A549 (cell line): ENCODE data around the gene HDGF. TPM values are rescaled to one million over a fixed set of nuclear protein-coding genes. Genes with fewer than 3 reads are reported as not detected.

Experiments
- ATAC-seq, 2 experiments: fragments of 200-7000 bp in 1 of 2; fragments of >200 bp in 1 of 2; cut with Nextera tagmentation in 1 of 2; cut with Tn5 transposase in 1 of 2; 3 replicates each; pipeline versions ENCODE4 v1.8.0 to v1.9.1; 2018 to 2020; ENCODE audit warnings: mild to moderate bottlenecking in 1 of 2, moderate library complexity in 1 of 2
- CTCF ChIA-PET: fragments of 300-600 bp; sonication (Branson Sonifier 250); formaldehyde crosslinking; extraction: SDS; loops from one replicate; lab custom pipeline; 2021; ENCODE audit warnings: antibody characterized with exemption, inconsistent platforms; lab: Yijun Ruan, JAX
- POLR2A ChIA-PET: fragments of 350-600 bp; formaldehyde crosslinking; extraction: SDS; loops from one replicate; lab custom pipeline; 2021; ENCODE audit warnings: antibody characterized with exemption, inconsistent platforms; lab: Yijun Ruan, JAX
- DNase-seq, 2 experiments: peaks; one replicate each; pipeline versions ENCODE4 v3.0.0 to v3.0.0-alpha.2; 2011 to 2016; ENCODE audit warnings: low read depth in 1 of 2, low spot score in 1 of 2
- FAIRE-seq: peaks from 2 replicates; lab custom pipeline; 2011; peaks lifted over from hg19 to GRCh38; lab: Jason Lieb, UNC
- H3K27ac ChIP-seq, 2 experiments: fragments of >200 bp; sonication (Bioruptor Twin); formaldehyde crosslinking; 3 replicates each; pipeline ENCODE4 v1.5.1; 2016 to 2017
- H3K4me1 ChIP-seq: fragments of >200 bp; sonication (Bioruptor Twin); formaldehyde crosslinking; 3 replicates; pipeline ENCODE4 v1.6.1; 2016
- H3K4me2 ChIP-seq: fragments of >200 bp; sonication (Bioruptor Twin); formaldehyde crosslinking; 3 replicates; pipeline ENCODE4 v1.6.1; 2016
- H3K4me3 ChIP-seq: fragments of >200 bp; sonication (Bioruptor Twin); formaldehyde crosslinking; 3 replicates; pipeline ENCODE4 v1.5.1; 2016
- H3K9me3 ChIP-seq: fragments of >200 bp; sonication (Bioruptor Twin); formaldehyde crosslinking; 3 replicates; pipeline ENCODE4 v1.6.1; 2016
- CBX2 ChIP-seq: fragments of 200-600 bp; sonication (generic); IDR thresholded peaks from 2 replicates; pipeline ENCODE4 v1.6.1; 2016; ENCODE audit warnings: low read depth, mild to moderate bottlenecking, borderline replicate concordance
- CEBPB ChIP-seq, 2 experiments: fragments of >200 bp in 1 of 2; sonication (Bioruptor Twin) in 1 of 2; formaldehyde crosslinking in 1 of 2; IDR thresholded peaks; 2 replicates each; pipeline ENCODE4 v1.6.1; 2012 to 2016
- CHD2 ChIP-seq: fragments of 150-350 bp; IDR thresholded peaks from 2 replicates; pipeline ENCODE4 v1.6.1; 2014; ENCODE audit warnings: low read length; ENCODE audit not compliant: partially characterized antibody
- EP300 ChIP-seq, 2 experiments: fragments of >200 bp; sonication (Bioruptor Twin); formaldehyde crosslinking; IDR thresholded peaks; 2 replicates in 1 of 2; 3 replicates in 1 of 2; pipeline ENCODE4 v1.6.1; 2016 to 2017
- FOSB ChIP-seq: fragments of 250-450 bp; sonication (Bioruptor Pico); IDR thresholded peaks from 2 replicates; pipeline ENCODE4 v1.5.0; 2020; ENCODE audit warnings: mild to moderate bottlenecking, moderate library complexity
- FOXS1 ChIP-seq: fragments of 250-450 bp; sonication (Bioruptor Pico); IDR thresholded peaks from 2 replicates; pipeline ENCODE4 v1.5.0; 2020; ENCODE audit warnings: mild to moderate bottlenecking, moderate library complexity
- GATA3 ChIP-seq: IDR thresholded peaks from 2 replicates; pipeline ENCODE4 v1.6.1; 2012; ENCODE audit warnings: borderline replicate concordance
- HDAC2 ChIP-seq: fragments of 200-600 bp; sonication (generic); IDR thresholded peaks from 2 replicates; pipeline ENCODE4 v1.6.1; 2016
- HEYL ChIP-seq: fragments of 250-450 bp; sonication (Bioruptor Pico); IDR thresholded peaks from 2 replicates; pipeline ENCODE4 v1.8.0; 2021; ENCODE audit warnings: mild to moderate bottlenecking, moderate library complexity
- HOXA7 ChIP-seq: fragments of 250-450 bp; sonication (Bioruptor Pico); IDR thresholded peaks from 2 replicates; pipeline ENCODE4 v1.5.0; 2020; ENCODE audit warnings: mild to moderate bottlenecking, moderate library complexity
- HOXB13 ChIP-seq: fragments of 250-450 bp; sonication (Bioruptor Pico); IDR thresholded peaks from 2 replicates; pipeline ENCODE4 v1.5.0; 2020; ENCODE audit warnings: low read depth, mild to moderate bottlenecking, moderate library complexity
- HOXB5 ChIP-seq: fragments of 250-450 bp; sonication (Bioruptor Pico); IDR thresholded peaks from 2 replicates; pipeline ENCODE4 v1.5.0; 2020; ENCODE audit warnings: mild to moderate bottlenecking, moderate library complexity
- JUN ChIP-seq, 2 experiments: fragments of >200 bp; sonication (Bioruptor Twin); formaldehyde crosslinking; IDR thresholded peaks; 2 replicates in 1 of 2; 3 replicates in 1 of 2; pipeline ENCODE4 v1.6.1; 2016 to 2017
- JUNB ChIP-seq: fragments of >200 bp; sonication (Bioruptor Twin); formaldehyde crosslinking; IDR thresholded peaks from 2 replicates; pipeline ENCODE4 v1.6.1; 2016
- KDM5A ChIP-seq: fragments of 200-600 bp; sonication (generic); IDR thresholded peaks from 2 replicates; pipeline ENCODE4 v1.6.1; 2016; ENCODE audit warnings: antibody characterized with exemption, mild to moderate bottlenecking
- MAFK ChIP-seq: fragments of 450-650 bp; IDR thresholded peaks from 2 replicates; pipeline ENCODE4 v1.6.1; 2014; ENCODE audit not compliant: partially characterized antibody
- MAZ ChIP-seq: fragments of 150-350 bp; IDR thresholded peaks from 2 replicates; pipeline ENCODE4 v1.6.1; 2014; ENCODE audit warnings: antibody characterized with exemption, low read depth, low read length, borderline replicate concordance
- PHF8 ChIP-seq: fragments of 200-600 bp; sonication (generic); IDR thresholded peaks from 2 replicates; pipeline ENCODE4 v1.6.1; 2016; ENCODE audit warnings: low read depth, mild to moderate bottlenecking, antibody characterized with exemption, moderate library complexity, borderline replicate concordance
- POLR2A ChIP-seq: IDR thresholded peaks from 2 replicates; pipeline ENCODE4 v1.6.1; 2012; ENCODE audit warnings: mild to moderate bottlenecking, low read length
- POLR2AphosphoS2 ChIP-seq: conservative IDR thresholded peaks from 2 replicates; pipeline ENCODE4 v1.6.1; 2012; ENCODE audit warnings: low read length, improper control_type of control experiment, inconsistent platforms
- RCOR1 ChIP-seq: fragments of 150-350 bp; IDR thresholded peaks from 2 replicates; pipeline ENCODE4 v1.6.1; 2014; ENCODE audit warnings: antibody characterized with exemption, low read length, low read depth
- RFX5 ChIP-seq: fragments of 450-650 bp; IDR thresholded peaks from 2 replicates; pipeline ENCODE4 v1.7.1; 2014; ENCODE audit warnings: antibody characterized with exemption, mild to moderate bottlenecking, moderate library complexity
- RNF2 ChIP-seq: fragments of 200-600 bp; sonication (generic); IDR thresholded peaks from 2 replicates; pipeline ENCODE4 v1.6.1; 2016; ENCODE audit warnings: low read depth, mild to moderate bottlenecking, antibody characterized with exemption, moderate library complexity, borderline replicate concordance
- SMC3 ChIP-seq: fragments of >200 bp; sonication (Bioruptor Twin); formaldehyde crosslinking; IDR thresholded peaks from 3 replicates; pipeline ENCODE4 v1.6.1; 2018; ENCODE audit warnings: inconsistent platforms
- TP53 ChIP-seq: fragments of 250-450 bp; sonication (Bioruptor Pico); IDR thresholded peaks from 2 replicates; pipeline ENCODE4 v1.5.0; 2021; ENCODE audit warnings: mild to moderate bottlenecking, moderate library complexity
- ZC3H11A ChIP-seq: fragments of 450-650 bp; IDR thresholded peaks from 2 replicates; pipeline ENCODE4 v1.6.1; 2014; ENCODE audit warnings: antibody characterized with exemption, mild to moderate bottlenecking
- ZSCAN20 ChIP-seq: fragments of 250-450 bp; sonication (Bioruptor Pico); IDR thresholded peaks from 2 replicates; pipeline ENCODE4 v1.8.0; 2022; ENCODE audit warnings: mild to moderate bottlenecking, moderate library complexity
- WGBS: methylation state at CpG from one replicate; pipeline ENCODE4 v1.1.6; 2017; ENCODE audit errors: missing lambda C conversion rate; 5-methylcytosine and 5-hydroxymethylcytosine counted together
- polyA plus RNA-seq, 4 experiments: library from polyadenylated mRNA; depleted of rRNA in 3 of 4; stranded (reverse); fragments of >200 nt; fragmentation: RNase III in 1 of 4; extraction: RNeasy Plus Mini Kit Qiagen cat#74134 plus additional on column Dnase treatment in 1 of 4; gene quantifications; 2 replicates in 3 of 4; 3 replicates in 1 of 4; pipeline ENCODE4 v1.2.3, GENCODE V29; 2011 to 2017
- TF ChIP-seq, protein P1 (sequence below): fragments of 450-650 bp; IDR thresholded peaks from 2 replicates; pipeline ENCODE4 v1.6.1; 2014; ENCODE audit warnings: antibody characterized with exemption
- TF ChIP-seq, protein P2 (sequence below): IDR thresholded peaks from 2 replicates; pipeline ENCODE4 v1.6.1; 2012
- TF ChIP-seq, protein P3 (sequence below): fragments of >200 bp; sonication (Bioruptor Twin); formaldehyde crosslinking; IDR thresholded peaks from 3 replicates; pipeline ENCODE4 v1.5.1; 2016

HDGF gene
- polyA plus RNA-seq, 2 of the 4 experiments (the other 2 are of a cell fraction): 299 to 428 TPM

DNA sequence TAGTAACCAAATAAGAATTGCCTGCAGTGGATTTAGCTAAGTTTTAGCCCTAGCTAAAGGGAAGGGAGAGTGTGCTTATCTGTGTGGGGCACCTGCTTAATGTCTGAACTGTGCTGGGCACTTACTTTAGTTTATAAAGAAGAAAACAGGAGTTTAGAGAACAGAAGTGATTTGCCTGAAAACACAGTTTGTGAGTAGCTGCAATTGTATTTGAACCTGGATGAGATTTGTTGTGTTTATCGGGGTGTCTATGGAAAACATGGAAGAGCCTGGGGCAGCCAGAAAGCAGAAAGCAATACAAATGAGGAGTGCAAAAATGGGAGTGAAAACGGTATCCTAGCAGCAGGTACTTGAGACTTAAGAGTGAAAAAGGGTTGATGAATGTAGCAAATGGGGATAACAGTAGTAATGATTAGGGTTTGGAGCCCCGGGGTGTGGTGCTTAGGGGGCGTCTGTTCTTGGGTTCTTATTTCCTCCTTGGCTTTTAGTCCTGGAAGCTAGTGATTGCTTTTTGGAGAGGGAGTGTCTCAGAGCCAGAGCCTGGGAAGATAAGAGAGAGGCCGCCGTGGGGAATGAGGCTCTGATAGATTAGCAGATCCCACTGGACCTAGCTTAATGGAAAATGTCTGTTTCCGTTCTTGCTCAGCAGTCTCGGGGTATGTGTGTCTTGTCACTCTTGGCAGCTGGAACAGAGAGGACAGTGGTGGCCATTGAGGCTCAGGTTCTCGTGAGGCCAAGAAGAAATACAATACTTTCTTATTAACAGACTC is 21.4 kb upstream of the HDGF start:
- Histone ChIP-seq H3K27ac (no peak overlapping the region), H3K4me3 (no peak overlapping the region), H3K9me3 (no peaks in the 10 kb centered on the region), H3K4me1 (peaks cover 19% of the 10 kb centered on the region), H3K4me2 (no peak overlapping the region)
- DNase-seq (no peak), FAIRE-seq (no peak), ATAC-seq (no peak)
- 83% methylated on average over 9 of the region's 9 CpGs for WGBS
- ChIA-PET POLR2A (no interaction called here), CTCF (interaction anchor here (0.6 to 13.3 kb wide), 13 partner anchors 8 to 155 kb away, joined by 3 to 130 read pairs (median 5); partner anchors contain the start of genes HDGF, INSRR, ISG20L2 and METTL25B)
- TF ChIP-seq JUN (IDR thresholded peaks at IDR 0.05) (no peak), KDM5A (no peak), HOXB5 (CRISPR knock-in tag) (no peak), MAFK (no peak)

DNA sequence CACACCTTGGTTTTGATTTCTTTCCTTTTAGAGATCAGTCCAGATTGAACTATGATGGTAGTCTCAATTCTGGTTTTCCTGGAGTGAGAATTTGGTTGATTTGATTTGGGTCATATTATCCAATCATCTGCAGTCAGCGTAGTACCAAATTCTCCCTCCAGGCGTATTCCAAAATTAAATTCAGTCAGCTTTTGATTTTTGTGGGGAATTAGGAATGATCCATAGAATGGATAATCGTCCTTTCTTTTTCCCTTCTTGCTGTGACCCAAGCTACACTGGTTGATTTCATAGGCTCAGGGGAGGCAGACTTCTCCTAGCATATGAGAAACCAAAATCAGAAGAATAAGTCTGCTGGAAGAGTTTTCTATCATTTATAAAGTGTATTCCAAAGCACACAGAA is 20.7 kb upstream of the HDGF start:
- peaks cover 19% of the 10 kb centered on the region for H3K4me1 ChIP-seq
- H3K9me3 ChIP-seq: no peaks in the 10 kb centered on the region
- H3K4me2 ChIP-seq: no peak overlapping the region
- ATAC-seq (no peak), FAIRE-seq (no peak), DNase-seq (no peak)
- CTCF ChIA-PET: interaction anchor here (0.6 to 13.3 kb wide), 13 partner anchors 9 to 156 kb away, joined by 3 to 130 read pairs (median 5); partner anchors contain the start of genes HDGF, INSRR, ISG20L2 and METTL25B
- H3K27ac ChIP-seq: no peak overlapping the region
- TF ChIP-seq HDAC2 (no peak), GATA3 (no peak), ZSCAN20 (CRISPR knock-in tag) (no peak), TP53 (no peak), POLR2A (no peak), MAZ (no peak), SMC3 (no peak), MAFK (no peak), HEYL (CRISPR knock-in tag) (no peak), RNF2 (no peak), RFX5 (no peak), FOXS1 (no peak), HOXA7 (no peak), KDM5A (no peak)
- TF ChIP-seq, protein P1, sequence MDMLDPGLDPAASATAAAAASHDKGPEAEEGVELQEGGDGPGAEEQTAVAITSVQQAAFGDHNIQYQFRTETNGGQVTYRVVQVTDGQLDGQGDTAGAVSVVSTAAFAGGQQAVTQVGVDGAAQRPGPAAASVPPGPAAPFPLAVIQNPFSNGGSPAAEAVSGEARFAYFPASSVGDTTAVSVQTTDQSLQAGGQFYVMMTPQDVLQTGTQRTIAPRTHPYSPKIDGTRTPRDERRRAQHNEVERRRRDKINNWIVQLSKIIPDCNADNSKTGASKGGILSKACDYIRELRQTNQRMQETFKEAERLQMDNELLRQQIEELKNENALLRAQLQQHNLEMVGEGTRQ: no peak
- TF ChIP-seq, protein P2, sequence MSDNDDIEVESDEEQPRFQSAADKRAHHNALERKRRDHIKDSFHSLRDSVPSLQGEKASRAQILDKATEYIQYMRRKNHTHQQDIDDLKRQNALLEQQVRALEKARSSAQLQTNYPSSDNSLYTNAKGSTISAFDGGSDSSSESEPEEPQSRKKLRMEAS: no peak
- H3K4me3 ChIP-seq: no peak overlapping the region
- 85% methylated on average over 3 of the region's 3 CpGs for WGBS
- POLR2A ChIA-PET: no interaction called here

DNA sequence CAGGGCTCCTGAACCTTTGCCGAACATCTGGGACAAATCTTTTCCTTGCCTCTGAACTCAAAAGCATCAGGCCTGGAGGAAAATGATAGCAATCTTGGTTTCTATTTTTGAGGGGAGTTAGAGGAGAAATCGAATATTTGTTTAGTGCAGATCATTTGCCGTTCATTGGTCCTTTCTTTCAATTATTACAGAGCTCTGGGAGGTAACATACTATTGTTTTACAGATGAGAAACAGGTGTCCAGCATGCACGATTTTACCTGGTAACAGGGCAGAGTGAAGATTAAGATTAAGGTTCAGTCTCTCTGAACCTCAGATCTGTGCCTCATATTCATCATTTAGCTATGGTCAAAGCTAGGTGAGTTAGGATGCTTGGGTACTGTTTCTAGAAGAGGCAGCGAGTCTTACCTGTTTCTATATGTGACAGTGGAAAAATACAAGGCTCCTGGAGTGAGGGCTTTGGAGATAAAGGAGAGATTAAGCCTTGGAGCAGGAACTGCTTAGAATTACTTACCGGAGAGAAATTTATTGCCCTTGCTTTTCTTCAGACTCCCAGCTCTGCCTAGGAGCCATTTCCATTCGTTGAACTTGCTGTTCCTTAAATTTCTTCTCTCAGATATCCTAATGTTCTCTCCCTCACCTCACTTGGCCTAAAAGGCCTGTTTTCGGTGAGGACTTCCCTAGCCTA is 17.3 kb upstream of the HDGF start:
- H3K27ac ChIP-seq: peak overlapping the region; percentile 91 to 94

More for the DNA sequence above, 17.3 kb upstream of the HDGF start:
- Histone ChIP-seq H3K4me1 (peaks cover 24% of the 10 kb centered on the region), H3K9me3 (no peaks in the 10 kb centered on the region), H3K4me3 (peak overlapping the region; percentile 83), H3K4me2 (peak overlapping the region; percentile 97)
- TF ChIP-seq RNF2 (no peak), CEBPB (IDR thresholded peaks at IDR 0.05) (no peak), POLR2AphosphoS2 (no peak), TP53 (no peak), RCOR1 (no peak), JUNB (no peak), CHD2 (no peak), EP300 (IDR thresholded peaks at IDR 0.05) (no peak), SMC3 (no peak), HOXB13 (CRISPR knock-in tag) (no peak), MAFK (no peak), CBX2 (no peak), PHF8 (no peak), RFX5 (no peak), ZC3H11A (no peak), FOSB (CRISPR knock-in tag) (no peak)
- TF ChIP-seq, protein P3, sequence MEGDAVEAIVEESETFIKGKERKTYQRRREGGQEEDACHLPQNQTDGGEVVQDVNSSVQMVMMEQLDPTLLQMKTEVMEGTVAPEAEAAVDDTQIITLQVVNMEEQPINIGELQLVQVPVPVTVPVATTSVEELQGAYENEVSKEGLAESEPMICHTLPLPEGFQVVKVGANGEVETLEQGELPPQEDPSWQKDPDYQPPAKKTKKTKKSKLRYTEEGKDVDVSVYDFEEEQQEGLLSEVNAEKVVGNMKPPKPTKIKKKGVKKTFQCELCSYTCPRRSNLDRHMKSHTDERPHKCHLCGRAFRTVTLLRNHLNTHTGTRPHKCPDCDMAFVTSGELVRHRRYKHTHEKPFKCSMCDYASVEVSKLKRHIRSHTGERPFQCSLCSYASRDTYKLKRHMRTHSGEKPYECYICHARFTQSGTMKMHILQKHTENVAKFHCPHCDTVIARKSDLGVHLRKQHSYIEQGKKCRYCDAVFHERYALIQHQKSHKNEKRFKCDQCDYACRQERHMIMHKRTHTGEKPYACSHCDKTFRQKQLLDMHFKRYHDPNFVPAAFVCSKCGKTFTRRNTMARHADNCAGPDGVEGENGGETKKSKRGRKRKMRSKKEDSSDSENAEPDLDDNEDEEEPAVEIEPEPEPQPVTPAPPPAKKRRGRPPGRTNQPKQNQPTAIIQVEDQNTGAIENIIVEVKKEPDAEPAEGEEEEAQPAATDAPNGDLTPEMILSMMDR: no peak
- DNase-seq: no peak
- POLR2A ChIA-PET: interaction anchor here (0.6 to 3.9 kb wide), 4 partner anchors 17 to 40 kb away, joined by 6 to 43 read pairs (median 7); partner anchors contain the start of genes HDGF, ISG20L2, METTL25B and MRPL24
- WGBS: 37% methylated on average over 8 of the region's 8 CpGs
- FAIRE-seq: no peak
- ATAC-seq: no peak
- CTCF ChIA-PET: interaction anchor here (0.6 to 13.3 kb wide), 11 partner anchors 17 to 159 kb away, joined by 3 to 130 read pairs (median 5); partner anchors contain the start of genes HDGF, ISG20L2, METTL25B and MRPL24
